Mesenchymal stem cell (in vitro differentiated cells and primary cell): ENCODE data around the gene SMIM10L1.

Experiments
- DNase-seq: peaks from one replicate; pipeline ENCODE4 v3.0.0-alpha.2; 2013
- H2AFZ ChIP-seq: one replicate; pipeline ENCODE4 v1.6.1; 2013; ENCODE audit warnings: low read depth, mild to moderate bottlenecking, control low read depth, inconsistent platforms, low read length, moderate library complexity
- H2AK5ac ChIP-seq: 2 replicates; pipeline ENCODE4 v1.6.1; 2013; ENCODE audit warnings: low read length, moderate library complexity, mild to moderate bottlenecking, inconsistent platforms; ENCODE audit not compliant: severe bottlenecking
- H2BK120ac ChIP-seq: one replicate; pipeline ENCODE4 v1.6.1; 2013; ENCODE audit warnings: low read depth, mild to moderate bottlenecking, inconsistent platforms, low read length, moderate library complexity
- H2BK12ac ChIP-seq, 2 experiments: one replicate each; pipeline ENCODE4 v1.6.1; 2013; ENCODE audit warnings: inconsistent platforms in 2 of 2, low read length in 2 of 2, mild to moderate bottlenecking in 2 of 2, moderate library complexity in 2 of 2, control low read depth in 1 of 2
- H2BK15ac ChIP-seq: one replicate; pipeline ENCODE4 v1.6.1; 2013; ENCODE audit warnings: mild to moderate bottlenecking, low read depth, inconsistent platforms; ENCODE audit not compliant: poor library complexity, severe bottlenecking
- H2BK5ac ChIP-seq: 2 replicates; pipeline ENCODE4 v1.6.1; 2013; ENCODE audit warnings: low read depth, mild to moderate bottlenecking, low read length, control low read depth, inconsistent platforms; ENCODE audit not compliant: poor library complexity, severe bottlenecking
- H3K14ac ChIP-seq, 2 experiments: one replicate each; pipeline ENCODE4 v1.6.1; 2013; ENCODE audit warnings: inconsistent platforms in 2 of 2, low read length in 2 of 2, control low read depth in 1 of 2, mild to moderate bottlenecking in 1 of 2, moderate library complexity in 1 of 2
- H3K18ac ChIP-seq, 2 experiments: one replicate each; pipeline ENCODE4 v1.6.1; 2013; ENCODE audit warnings: inconsistent platforms in 2 of 2, low read length in 2 of 2, control low read depth in 1 of 2, low read depth in 1 of 2, mild to moderate bottlenecking in 1 of 2
- H3K23ac ChIP-seq, 2 experiments: one replicate each; pipeline ENCODE4 v1.6.1; 2013; ENCODE audit warnings: inconsistent platforms in 2 of 2, low read length in 2 of 2, mild to moderate bottlenecking in 2 of 2, moderate library complexity in 2 of 2, control low read depth in 1 of 2
- H3K27ac ChIP-seq: 2 replicates; pipeline ENCODE4 v1.5.1; 2013; ENCODE audit warnings: mild to moderate bottlenecking, moderate library complexity, low read length, control low read depth, inconsistent platforms; ENCODE audit not compliant: poor library complexity, severe bottlenecking
- H3K27me3 ChIP-seq, 2 experiments: 2 replicates each; pipeline versions ENCODE4 v1.6.1 to v1.7.0; 2013; ENCODE audit warnings: low read length in 2 of 2, mild to moderate bottlenecking in 2 of 2, moderate library complexity in 2 of 2, control low read depth in 1 of 2, inconsistent platforms in 1 of 2; ENCODE audit not compliant: control insufficient read depth in 1 of 2, insufficient read depth in 1 of 2
- H3K36me3 ChIP-seq, 2 experiments: 2 replicates each; pipeline versions ENCODE4 v1.6.1 to v1.7.0; 2013; ENCODE audit warnings: low read length in 2 of 2, control low read depth in 1 of 2, inconsistent platforms in 1 of 2, low read depth in 1 of 2, mild to moderate bottlenecking in 1 of 2; ENCODE audit not compliant: insufficient read depth in 2 of 2, control insufficient read depth in 1 of 2
- H3K4ac ChIP-seq, 2 experiments: one replicate each; pipeline ENCODE4 v1.6.1; 2013; ENCODE audit warnings: inconsistent platforms in 2 of 2, low read length in 2 of 2, mild to moderate bottlenecking in 2 of 2, moderate library complexity in 2 of 2, control low read depth in 1 of 2, low read depth in 1 of 2
- H3K4me1 ChIP-seq: 2 replicates; pipeline ENCODE4 v1.6.1; 2013; ENCODE audit warnings: low read depth, low read length, control low read depth; ENCODE audit not compliant: control insufficient read depth, insufficient read depth
- H3K4me2 ChIP-seq: 2 replicates; pipeline ENCODE4 v1.6.1; 2013; ENCODE audit warnings: low read length, mild to moderate bottlenecking, inconsistent platforms; ENCODE audit not compliant: poor library complexity, severe bottlenecking
- H3K4me3 ChIP-seq, 2 experiments: 2 replicates each; pipeline versions ENCODE4 v1.5.1 to v1.7.0; 2013; ENCODE audit warnings: low read length in 2 of 2, mild to moderate bottlenecking in 2 of 2, control low read depth in 1 of 2, low read depth in 1 of 2; ENCODE audit not compliant: insufficient read depth in 1 of 2
- H3K79me1 ChIP-seq: replicated peaks from 2 replicates; pipeline ENCODE4 v1.6.1; 2013; ENCODE audit warnings: mild to moderate bottlenecking, control low read depth, low read length, inconsistent platforms; ENCODE audit not compliant: poor library complexity, severe bottlenecking
- H3K9ac ChIP-seq: 2 replicates; pipeline ENCODE4 v1.7.0; 2013; ENCODE audit warnings: mild to moderate bottlenecking, low read length, moderate library complexity
- H3K9me3 ChIP-seq: 2 replicates; pipeline ENCODE4 v1.7.0; 2013; ENCODE audit warnings: mild to moderate bottlenecking, low read length; ENCODE audit not compliant: control insufficient read depth
- H4K8ac ChIP-seq: one replicate; pipeline ENCODE4 v1.6.1; 2013; ENCODE audit warnings: inconsistent platforms, mild to moderate bottlenecking, low read length, moderate library complexity
- H4K91ac ChIP-seq: one replicate; pipeline ENCODE4 v1.6.1; 2013; ENCODE audit warnings: mild to moderate bottlenecking, low read length, inconsistent platforms
- WGBS: methylation state at CpG from one replicate; pipeline ENCODE4 v1.1.7; 2013; ENCODE audit warnings: mixed read lengths; 5-methylcytosine and 5-hydroxymethylcytosine counted together

The SMIM10L1 gene

GRCh38 chr12:11166300-11166699 is 4.7 kb upstream of the SMIM10L1 start:
- H3K4ac ChIP-seq: no peak overlapping the region
- no peak overlapping the region for H3K18ac ChIP-seq
- peaks cover 1% of the 10 kb centered on the region for H3K4me1 ChIP-seq
- no peak overlapping the region for H2BK120ac ChIP-seq
- H3K79me1 ChIP-seq: peaks cover 12% of the 10 kb centered on the region
- no peaks in the 10 kb centered on the region for H3K9me3 ChIP-seq
- no peak overlapping the region for H3K14ac ChIP-seq
- no peak overlapping the region for H3K4me3 ChIP-seq
- no peak for DNase-seq
- H3K27ac ChIP-seq: no peak overlapping the region
- H4K8ac ChIP-seq: no peak overlapping the region
- H3K4me2 ChIP-seq: no peak overlapping the region
- no peak overlapping the region for H2AK5ac ChIP-seq
- H3K36me3 ChIP-seq: peaks cover 5 to 33% of the 10 kb centered on the region in 2 experiments
- no peak overlapping the region for H4K91ac ChIP-seq
- H3K27me3 ChIP-seq: no peaks in the 10 kb centered on the region
- H2BK15ac ChIP-seq: no peak overlapping the region
- H3K9ac ChIP-seq: no peak overlapping the region
- no peak overlapping the region for H2AFZ ChIP-seq
- peak overlapping the region in 1 of 2 experiments; percentile 24 for H3K23ac ChIP-seq
- H2BK12ac ChIP-seq: no peak overlapping the region
- no peak overlapping the region for H2BK5ac ChIP-seq

- H3K79me1 ChIP-seq: peaks cover 13% of the 10 kb centered on the region
- no peak overlapping the region for H4K8ac ChIP-seq
- no peak overlapping the region for H2BK15ac ChIP-seq
- no peak for DNase-seq
- H3K23ac ChIP-seq: no peak overlapping the region
- H2BK5ac ChIP-seq: no peak overlapping the region
- no peak overlapping the region for H4K91ac ChIP-seq
- peak overlapping the region in 1 of 2 experiments; percentile 99 for H3K18ac ChIP-seq
- H2BK12ac ChIP-seq: no peak overlapping the region
- H3K27me3 ChIP-seq: no peaks in the 10 kb centered on the region
- H3K9me3 ChIP-seq: no peaks in the 10 kb centered on the region
- peak overlapping the region; percentile 100 for H2AFZ ChIP-seq
- H3K4me1 ChIP-seq: peaks cover 1% of the 10 kb centered on the region
- H3K14ac ChIP-seq: no peak overlapping the region
- no peak overlapping the region for H2AK5ac ChIP-seq
- peaks cover 3 to 23% of the 10 kb centered on the region in 2 experiments for H3K36me3 ChIP-seq
- H2BK120ac ChIP-seq: no peak overlapping the region
- H3K4me3 ChIP-seq: peak overlapping the region; percentile 88 to 95
- 0% methylated on average over 3 of the region's 4 CpGs for WGBS
- H3K27ac ChIP-seq: no peak overlapping the region
- peak overlapping the region; percentile 47 for H3K4me2 ChIP-seq
- no peak overlapping the region for H3K4ac ChIP-seq
- H3K9ac ChIP-seq: peak overlapping the region; percentile 99
Measured at GRCh38 chr12:11170810-11171144, 217 bp upstream of the SMIM10L1 start.

GRCh38 chr12:11171969-11172675 is 1.1 kb downstream of the SMIM10L1 start:
- WGBS: 3% methylated on average over 7 of the region's 10 CpGs
- Histone ChIP-seq H4K8ac (no peak overlapping the region), H2AK5ac (no peak overlapping the region)

GRCh38 chr12:11174022-11174421 is 3.0 kb downstream of the SMIM10L1 start:
- H3K9ac ChIP-seq: no peak overlapping the region
- no peak overlapping the region for H3K14ac ChIP-seq
- no peak overlapping the region for H2BK15ac ChIP-seq
- peaks cover 1% of the 10 kb centered on the region for H3K4me1 ChIP-seq
- H3K27me3 ChIP-seq: no peaks in the 10 kb centered on the region
- no peak overlapping the region for H3K4me2 ChIP-seq
- H3K4me3 ChIP-seq: no peak overlapping the region
- H3K9me3 ChIP-seq: no peaks in the 10 kb centered on the region
- H4K8ac ChIP-seq: no peak overlapping the region
- H2BK120ac ChIP-seq: no peak overlapping the region
- no peak overlapping the region for H2BK12ac ChIP-seq
- peaks cover 11% of the 10 kb centered on the region for H3K79me1 ChIP-seq
- H3K18ac ChIP-seq: no peak overlapping the region
- no peak overlapping the region for H2AK5ac ChIP-seq
- peak; percentile 7 for DNase-seq
- H3K36me3 ChIP-seq: peaks cover 0 to 17% of the 10 kb centered on the region in 2 experiments
- no peak overlapping the region for H3K4ac ChIP-seq
- no peak overlapping the region for H4K91ac ChIP-seq
- no peak overlapping the region for H3K27ac ChIP-seq
- WGBS: no CpG with 5 or more reads among the region's 2 CpGs
- no peak overlapping the region for H3K23ac ChIP-seq
- no peak overlapping the region for H2BK5ac ChIP-seq
- no peak overlapping the region for H2AFZ ChIP-seq

More at GRCh38 chr12:11171969-11172675, 1.1 kb downstream of the SMIM10L1 start:
- no peaks in the 10 kb centered on the region for H3K9me3 ChIP-seq
- H3K4me2 ChIP-seq: peak overlapping the region; percentile 58
- H3K9ac ChIP-seq: peak overlapping the region; percentile 99
- peaks cover 1% of the 10 kb centered on the region for H3K4me1 ChIP-seq
- H3K27ac ChIP-seq: peak overlapping the region; percentile 95
- H3K4me3 ChIP-seq: peak overlapping the region in 1 of 2 experiments; percentile 95
- no peak overlapping the region for H2BK12ac ChIP-seq
- H2BK5ac ChIP-seq: peak overlapping the region; percentile 62
- H2BK15ac ChIP-seq: no peak overlapping the region
- no peak overlapping the region for H3K4ac ChIP-seq
- H3K79me1 ChIP-seq: peaks cover 8% of the 10 kb centered on the region
- H2BK120ac ChIP-seq: no peak overlapping the region
- H3K14ac ChIP-seq: no peak overlapping the region
- no peak for DNase-seq
- H3K27me3 ChIP-seq: no peaks in the 10 kb centered on the region
- no peak overlapping the region for H3K18ac ChIP-seq
- H3K23ac ChIP-seq: no peak overlapping the region
- no peak overlapping the region for H2AFZ ChIP-seq
- H3K36me3 ChIP-seq: peaks cover 0 to 19% of the 10 kb centered on the region in 2 experiments
- H4K91ac ChIP-seq: no peak overlapping the region
